ENCODE data around the gene VPS13D.
"Not testable (repeated sequence)": the region's sequence is repeated elsewhere in the genome, so short reads cannot be mapped to it uniquely, and the experiment has no call there.

VPS13D gene

DNA sequence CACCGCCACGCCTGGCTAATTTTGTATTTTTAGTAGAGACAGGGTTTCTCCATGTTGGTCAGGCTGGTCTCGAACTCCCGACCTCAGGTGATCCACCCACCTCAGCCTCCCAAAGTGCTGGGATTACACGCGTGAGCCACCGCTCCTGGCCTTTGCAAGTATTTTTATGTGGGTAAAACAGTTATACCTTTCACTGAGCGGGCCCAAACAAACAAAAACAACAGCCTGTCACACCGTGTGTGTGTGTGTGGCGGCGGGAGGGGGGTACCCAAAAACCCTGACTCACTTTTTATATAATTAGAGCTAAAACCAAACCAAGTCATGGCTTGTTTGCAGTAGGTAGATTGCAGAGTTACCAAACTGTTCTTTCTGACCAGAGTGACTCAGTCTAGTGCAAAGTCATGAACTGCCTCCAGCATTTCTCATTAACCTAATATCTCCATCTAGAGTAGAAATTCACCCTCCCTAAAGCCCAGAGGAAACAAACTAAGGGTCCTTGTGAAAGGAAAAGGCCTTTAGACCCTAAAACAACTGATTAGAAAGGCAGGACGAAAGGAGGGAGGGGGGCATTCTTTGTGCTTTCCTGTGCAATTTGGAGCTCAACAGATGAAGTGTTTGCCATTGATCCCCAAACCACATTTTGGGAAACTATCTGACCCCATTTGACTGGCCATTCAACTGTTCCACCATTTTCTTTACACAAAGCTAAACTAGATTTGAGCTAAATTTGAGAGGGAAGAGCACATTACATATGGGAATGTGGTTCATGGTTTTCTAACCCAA, 207.2 kb downstream of the VPS13D start:
- no peak for DNase-seq

DNA sequence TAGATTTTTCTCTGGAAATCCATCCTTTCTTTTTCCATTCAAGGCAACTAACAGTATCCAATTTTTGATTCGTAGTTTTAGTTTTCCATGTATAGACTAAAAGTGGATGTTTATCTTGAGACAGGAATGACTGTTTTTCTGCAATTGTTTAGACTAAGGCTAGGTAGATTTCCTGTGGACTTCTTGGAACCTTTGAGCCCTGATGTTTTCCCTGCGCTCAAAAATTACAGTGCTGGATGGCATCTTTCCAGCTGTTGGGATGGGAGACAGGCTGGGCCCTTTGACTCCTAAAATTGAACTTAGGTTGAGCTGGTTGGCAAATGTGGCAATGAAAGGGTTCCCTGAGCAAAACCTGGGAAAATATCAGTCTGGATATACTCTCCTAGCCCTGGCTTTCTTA, 207.8 kb downstream of the VPS13D start:
- no peak for DNase-seq

DNA sequence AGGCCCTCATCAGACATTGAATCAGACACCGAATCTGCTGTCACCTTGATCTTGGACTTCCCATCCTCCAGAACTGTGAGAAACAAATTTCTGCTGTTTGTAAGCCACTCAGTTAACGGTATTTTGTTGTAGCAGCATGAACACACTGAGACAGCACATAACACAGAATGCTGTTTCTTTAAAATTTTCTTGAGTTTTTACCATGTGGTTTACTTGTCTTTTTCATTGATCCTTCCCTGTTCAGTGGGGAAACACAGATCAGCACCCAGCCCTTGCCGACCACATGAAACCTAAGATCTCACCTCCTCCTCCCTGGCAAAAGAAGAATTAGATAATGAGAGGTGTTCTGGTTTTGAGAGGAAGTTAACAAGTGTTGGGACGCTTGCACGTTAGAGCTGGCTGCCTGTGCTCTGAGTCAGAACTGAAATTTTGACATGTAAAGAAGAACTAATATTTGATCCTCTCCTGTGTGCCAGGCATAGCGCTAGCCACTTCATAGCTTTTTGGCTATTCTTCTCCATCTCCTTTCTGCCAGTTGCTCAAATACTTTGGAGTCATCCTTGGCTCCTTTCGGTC, 208.6 kb downstream of the VPS13D start:
- no peak for DNase-seq

DNA sequence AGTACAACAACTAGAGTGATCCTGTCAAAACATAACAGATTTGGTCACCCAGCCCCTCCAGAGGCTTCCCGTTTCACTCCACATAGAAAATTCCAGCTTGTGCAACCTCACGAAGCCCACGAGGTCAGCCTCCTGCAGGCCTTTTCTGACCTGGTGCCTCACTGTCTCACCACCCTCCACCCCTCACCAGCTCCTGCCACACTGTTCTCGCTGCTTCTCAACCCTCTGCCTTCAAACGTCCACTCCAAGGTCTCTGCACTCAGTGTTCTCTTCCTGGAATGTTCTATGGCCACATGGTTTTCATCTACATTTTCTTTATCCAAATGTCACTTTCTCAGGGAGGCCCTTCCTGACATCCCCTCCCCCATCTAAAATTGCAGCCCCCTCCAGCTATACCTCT, 209.2 kb downstream of the VPS13D start:
- DNase-seq: no peak

DNA sequence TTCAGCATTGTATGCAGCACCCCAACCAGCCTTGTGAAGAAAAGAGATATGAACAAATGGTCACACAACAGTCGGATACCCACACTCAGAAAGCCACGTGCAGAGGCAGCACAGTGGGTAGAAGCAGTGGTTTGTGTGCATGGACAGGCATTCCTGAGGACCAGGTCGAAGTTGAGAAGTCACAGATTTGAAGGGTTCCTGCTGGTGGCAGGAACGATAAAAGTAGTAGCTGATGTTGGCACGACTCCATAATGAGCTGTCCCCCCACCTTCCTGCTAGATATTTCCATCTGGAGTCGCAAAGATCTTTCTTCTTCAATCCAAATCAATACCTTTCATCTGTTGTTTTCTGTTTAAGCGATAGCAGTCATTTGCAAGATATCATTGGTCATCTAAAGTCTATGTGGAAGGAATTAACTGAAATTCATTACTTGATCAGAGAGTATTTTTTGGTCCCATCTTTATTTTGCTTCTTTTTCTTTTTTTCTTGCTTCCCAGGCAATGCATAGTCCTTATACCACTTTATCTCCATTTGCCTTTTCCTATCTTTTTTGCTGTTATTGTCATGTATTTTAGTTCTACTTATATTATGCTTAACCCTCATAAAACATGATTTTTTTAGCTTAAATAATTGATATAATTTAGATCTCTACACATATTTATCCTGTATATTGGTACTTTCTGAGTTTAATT, 211.7 kb downstream of the VPS13D start:
- DNase-seq: no peak

DNA sequence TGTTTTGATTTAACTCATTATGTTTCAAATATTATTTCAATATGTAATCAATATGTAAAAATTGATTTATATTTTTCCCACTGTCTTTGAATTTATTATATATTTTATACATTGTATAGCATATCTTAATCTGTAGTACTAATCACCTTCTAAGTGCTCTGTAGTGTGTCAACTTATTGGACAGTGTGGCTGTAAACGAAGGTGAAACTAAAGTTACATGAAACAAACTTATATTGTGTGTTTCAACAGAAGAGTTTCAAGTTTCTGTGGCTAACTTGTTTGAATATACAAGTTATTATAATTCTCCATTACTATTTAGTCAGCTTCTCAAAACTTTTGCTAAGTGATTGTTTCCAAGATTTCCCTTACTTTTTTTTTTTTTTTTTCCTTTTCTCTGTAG, 212.4 kb downstream of the VPS13D start:
- DNase-seq: no peak

DNA sequence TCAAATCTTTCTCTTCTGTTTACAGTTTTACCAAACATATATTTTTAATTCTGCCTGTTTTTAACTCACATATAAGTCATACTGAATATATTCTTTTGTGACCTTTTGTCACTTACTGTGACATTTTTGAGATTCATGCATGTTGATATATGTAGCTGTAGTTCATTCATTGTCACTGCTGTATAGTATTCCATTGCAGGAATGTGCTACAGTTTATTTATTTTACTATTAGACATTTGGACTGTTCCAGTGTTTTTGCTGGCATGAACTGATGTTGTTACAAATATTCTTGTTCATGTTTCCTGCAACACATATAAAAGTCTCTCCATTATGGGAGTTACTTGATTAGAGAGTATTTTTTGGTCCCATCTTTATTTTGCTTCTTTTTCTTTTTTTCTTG, 213.3 kb downstream of the VPS13D start:
- no peak for DNase-seq

DNA sequence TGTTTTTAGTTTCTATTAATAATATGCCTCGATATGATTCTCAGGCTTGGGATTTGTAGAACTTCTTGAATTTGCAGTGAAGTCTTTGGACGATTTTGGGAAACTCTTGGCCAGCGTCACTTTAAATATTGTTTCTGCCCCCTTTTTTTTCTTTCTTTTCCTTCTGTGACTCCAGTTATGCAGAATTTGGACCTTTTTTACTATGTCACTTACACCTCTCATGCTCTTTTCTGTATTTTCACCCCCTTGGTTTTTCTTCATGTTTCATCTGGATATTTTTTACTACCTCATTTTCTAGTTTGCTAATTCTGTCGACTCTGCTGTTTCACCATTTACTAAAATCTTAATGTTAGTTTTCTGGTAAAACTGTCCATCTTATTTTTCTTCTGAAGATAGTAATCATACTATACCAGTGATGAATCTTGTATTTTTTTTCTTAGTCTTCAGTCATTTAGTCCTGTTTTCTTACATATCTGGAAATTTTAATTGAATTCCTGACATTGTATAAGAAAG, 214.6 kb downstream of the VPS13D start:
- DNase-seq: no peak

DNA sequence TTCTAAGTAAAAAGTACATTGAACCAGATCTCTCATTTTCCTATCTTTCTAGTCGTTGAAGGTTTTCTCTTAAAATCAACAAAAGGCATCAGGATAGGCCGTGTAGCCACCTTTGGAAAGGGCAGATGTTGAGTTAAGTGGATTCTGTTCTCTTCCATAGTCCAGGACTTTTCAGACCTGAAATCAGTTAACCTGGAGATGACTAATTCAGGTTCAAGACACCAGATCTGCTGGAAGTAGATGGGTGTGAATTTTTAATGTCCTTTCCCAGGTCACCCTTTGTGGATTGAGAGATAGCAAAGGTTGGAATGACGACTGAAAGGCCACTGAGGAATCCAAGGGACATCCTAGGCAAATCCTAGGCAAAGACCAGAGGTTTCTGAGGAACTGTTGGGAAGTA, 215.4 kb downstream of the VPS13D start:
- no peak for DNase-seq

DNA sequence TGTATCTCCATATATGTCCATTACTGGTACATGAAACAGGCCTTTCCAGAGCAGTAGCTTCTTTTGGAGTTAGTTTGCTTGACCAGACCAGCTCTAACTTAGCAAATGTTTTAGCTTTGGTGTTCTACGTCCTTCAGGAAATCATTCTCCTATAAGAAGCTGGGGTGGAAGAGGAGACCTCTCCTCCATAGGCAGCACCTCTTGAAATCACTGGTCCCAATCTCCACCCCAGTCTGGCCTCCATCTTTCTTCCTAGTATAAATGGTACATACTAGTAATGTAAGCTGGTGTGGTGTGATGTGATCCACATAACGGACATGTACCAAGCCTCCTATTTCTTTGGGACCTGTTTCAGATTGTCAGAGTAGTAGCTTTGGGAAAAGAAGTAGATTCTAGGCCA, 216.8 kb downstream of the VPS13D start:
- no peak for DNase-seq

DNA sequence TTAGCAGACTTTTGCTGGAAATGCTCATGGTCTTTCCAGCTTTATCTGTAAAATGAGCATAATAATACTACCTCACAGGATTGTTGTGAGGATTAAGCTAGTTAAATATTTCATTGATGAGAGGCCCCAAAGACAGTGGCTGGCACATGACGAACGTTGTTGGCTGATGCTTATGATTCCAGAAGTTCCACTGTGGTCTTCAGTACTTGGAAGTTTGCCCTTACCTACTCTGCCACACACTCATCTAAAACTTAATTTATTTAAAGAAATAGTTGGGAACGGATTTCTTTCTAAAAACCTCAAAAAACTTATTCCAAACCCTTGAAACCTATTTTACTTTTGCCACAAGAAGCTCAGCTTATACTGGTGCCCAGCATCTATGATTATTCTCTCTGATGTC, 217.5 kb downstream of the VPS13D start:
- DNase-seq: no peak

DNA sequence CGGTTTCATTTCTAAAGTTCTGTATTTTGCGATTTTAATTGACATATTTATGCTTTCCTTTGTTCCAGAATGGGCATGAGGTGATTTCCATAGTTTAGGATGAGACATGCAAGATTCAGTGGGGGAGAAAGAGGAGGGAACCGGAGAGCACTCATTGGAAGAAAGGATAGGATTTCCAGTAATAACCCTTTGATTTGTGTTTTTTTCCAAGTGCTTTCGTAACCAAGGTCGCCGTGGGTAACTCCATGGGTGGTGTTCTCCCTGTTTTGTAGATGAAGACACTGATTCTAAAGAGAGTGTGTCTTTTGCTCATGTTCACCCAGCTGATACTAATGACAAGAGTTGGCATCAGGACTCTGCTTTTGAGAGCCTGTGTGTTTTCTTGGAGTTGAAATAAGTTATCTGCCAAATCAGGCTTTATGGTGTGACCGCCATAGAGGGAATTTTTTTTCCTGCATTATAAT, 218.1 kb downstream of the VPS13D start:
- DNase-seq: no peak

DNA sequence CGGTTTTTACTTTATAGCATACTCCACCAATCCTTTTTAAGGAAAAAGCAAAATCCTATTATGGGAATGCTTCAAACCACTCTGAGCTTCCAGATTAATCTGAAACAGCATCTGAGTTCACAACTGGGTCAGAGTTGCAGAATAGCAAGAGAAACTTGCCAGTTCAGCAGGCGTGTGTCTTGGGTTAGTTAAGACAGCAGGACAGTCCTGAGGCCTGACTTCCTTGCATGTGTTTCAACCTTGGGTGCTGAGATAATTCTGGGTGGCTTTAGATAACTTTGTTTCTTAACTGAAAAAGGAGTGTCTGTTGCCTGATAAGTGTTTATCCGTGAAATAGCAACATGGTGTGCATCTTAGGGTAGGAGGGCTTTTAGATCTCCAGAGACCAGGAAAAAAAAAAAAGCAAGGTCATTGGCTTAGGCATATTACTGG, 218.9 kb downstream of the VPS13D start:
- no peak for DNase-seq

DNA sequence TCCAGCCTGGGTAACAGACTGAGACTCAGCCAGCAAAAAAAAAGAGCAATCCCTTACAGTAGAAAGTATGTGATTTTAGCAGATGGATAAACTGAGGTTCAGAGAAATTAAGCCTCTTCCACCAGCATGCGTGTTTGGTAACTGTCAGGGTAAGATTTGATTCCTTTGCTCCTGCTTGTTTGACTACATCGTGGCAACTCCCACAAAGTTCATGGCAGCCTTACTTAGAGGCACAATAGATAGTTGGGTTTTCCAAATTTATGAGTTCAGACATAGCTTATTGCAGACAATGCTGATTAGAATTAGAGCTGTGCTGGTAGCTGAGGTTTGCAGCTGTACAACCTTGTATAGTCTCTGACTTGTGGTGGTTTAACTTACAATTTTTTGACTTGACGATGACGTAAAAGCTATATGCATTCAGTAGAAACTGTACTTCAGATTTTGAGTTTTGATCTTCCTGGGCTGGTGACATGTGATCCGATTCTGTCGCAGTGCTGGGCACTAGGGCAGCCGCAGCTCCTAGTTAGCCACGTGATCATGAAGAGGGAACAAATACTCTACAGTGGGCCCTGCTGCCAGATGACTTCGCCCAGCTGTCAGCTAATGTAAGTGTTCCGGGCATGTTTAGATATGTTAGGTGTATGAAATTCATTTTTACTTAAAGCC, 220.4 kb downstream of the VPS13D start:
- no peak for DNase-seq

DNA sequence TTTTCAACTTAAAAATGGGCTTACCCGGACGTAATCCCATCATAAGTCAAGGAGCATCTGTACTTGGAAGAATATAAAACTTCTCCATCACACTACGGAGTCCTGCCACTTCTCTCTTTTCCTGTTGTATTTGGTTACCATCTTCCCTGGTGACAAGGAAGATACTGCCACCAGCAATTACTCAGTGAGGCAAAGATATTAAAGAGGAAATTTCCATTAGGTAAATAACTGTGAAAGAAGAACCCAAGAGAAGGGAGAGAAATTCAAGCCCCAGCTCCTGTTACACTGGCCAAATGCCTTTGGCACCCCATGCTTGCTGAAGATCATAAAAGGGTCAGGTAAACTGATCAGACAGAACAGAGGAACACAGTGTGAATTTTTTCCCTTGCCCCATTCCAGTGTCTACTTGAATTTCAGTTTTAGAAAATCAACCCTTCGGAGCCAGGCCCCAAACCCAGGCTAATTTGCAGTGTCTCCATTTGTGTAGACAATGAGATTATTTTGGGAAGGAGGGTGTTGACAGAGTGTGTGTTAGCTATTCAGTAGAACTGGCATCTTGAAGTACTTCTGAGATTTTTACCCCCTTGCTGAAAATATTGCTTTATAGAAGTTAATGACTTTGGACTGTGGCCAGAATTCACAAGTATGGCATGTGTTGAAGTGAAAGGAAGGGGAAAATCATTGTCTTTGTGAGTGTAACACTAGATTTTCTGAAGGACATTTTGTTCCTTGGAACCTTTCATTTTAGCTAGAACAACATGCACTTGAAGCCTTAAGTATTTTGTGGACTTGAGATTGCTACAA, 221.1 kb downstream of the VPS13D start:
- no peak for DNase-seq

DNA sequence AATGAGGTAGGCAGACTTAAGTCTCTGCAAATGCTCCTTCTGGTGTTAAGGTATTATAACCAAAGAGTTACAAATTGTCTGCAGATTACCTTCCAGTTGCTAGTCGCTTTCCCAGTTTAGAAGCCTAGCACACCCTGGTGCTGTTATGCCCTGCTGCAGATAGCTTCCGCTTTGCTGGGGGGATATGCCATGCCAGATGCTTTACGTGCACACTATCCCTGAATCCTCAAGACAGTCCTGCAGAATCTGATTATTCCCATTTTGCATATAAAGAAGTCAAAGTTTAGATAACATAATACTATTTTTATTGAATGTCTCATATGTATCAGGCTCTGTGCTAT, 221.7 kb downstream of the VPS13D start:
- no peak for DNase-seq

DNA sequence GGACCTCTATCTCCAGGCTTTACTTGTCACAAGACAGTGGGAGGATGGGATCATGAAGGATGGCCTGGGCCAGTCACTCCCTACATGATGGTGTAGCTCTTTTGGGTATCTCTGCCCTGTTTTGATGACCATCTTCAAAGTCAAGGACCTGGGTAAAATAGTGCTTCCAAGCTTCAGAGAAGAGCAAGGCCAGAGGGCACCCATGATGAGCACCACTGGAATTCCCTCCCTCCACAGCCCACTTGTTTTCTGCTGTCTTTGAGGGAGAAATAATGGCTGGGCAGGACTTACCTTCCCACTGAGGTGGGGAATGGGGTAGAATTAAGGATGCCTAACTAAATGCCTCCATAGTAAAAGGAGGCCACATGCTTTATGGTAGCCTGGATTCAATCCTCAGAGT, 222.4 kb downstream of the VPS13D start:
- DNase-seq: no peak

DNA sequence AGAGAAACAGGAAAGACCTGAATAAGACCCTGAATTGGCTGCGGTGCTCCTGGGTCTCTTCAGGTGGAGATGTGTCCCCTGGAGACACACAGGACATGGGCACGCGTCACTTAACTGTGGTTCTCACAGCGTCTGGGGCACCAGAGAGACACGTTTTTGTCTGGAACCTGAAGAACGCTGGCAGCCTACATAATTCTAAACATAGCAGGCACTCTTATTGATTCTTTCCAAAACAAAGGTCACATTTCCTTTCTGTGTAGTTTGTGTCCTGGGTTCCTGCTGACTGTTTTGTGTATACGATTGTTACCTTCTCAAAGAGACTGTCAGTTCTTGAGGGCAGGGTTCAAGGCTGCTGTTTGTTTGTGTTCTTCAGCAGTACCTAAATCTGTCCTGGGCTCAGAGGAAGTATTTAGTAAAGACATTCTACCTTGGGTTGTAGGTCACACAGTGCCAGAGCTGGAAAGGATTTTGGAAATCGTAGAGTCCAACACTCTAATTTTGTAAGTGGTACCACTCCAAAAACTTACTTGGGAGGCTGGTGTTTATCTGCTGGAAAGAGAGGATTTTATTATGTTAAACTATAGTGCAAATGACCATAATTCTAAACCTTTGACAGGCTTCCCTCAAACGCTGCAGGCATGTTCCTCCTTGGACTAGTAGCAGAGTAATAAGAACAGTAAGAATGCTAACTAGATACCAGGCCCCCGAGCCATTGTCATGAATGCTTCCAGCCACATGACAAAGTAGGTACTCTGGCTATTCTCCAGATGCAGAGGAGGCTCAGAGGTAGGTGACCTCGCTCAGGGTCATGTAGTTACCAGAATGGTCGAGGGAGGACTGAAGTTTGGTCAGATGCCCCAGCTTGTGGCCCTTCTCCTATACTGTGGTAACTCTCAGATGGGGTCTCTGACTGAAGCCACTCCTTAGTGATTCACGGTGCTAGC, 223.8 kb downstream of the VPS13D start:
- no peak for DNase-seq

DNA sequence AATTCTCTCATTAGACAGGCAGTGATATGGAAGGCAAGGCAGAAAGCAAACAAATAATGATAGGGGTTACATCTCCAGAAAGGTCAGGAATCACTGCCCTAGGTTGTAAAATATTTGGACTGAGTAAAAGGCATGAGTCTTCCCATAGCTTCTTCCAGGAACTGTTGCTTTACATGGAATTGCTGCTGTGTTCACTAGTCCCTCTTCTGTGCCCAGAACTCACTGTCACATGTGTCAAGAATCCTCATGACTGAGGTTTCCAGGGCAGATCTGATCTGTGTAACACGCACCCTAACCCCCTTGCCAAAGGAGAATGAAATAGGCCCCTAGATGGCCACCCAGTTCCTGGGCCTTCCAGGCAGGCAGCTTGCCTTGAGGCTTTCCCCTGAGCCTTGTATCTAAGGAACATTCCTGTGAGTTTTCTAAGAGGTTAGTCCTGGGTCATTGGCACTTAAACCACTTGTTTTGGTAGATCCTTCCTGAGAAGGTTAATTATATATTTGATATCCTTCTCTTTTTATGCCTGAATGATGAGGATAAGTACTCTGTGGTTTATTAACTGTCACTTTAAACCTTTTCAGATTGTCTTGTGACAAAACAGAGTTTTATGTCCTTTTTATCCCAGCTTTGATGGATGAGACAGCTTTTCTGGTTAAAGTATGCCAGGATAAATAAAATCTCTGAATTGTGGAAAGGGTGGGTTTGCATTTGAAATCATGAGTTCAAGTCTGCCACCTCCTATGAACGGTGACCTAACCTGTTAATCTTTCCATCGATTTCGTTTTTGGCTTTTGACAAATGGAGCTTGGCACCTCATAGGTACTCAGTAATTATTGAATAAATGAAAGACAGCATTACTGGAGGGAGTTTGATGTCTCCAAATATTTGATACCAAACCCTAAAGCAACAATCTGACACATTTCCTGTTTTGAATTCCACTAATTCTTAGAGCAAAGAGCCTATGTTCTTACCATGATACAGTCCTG, 224.9 kb downstream of the VPS13D start:
- no peak for DNase-seq

DNA sequence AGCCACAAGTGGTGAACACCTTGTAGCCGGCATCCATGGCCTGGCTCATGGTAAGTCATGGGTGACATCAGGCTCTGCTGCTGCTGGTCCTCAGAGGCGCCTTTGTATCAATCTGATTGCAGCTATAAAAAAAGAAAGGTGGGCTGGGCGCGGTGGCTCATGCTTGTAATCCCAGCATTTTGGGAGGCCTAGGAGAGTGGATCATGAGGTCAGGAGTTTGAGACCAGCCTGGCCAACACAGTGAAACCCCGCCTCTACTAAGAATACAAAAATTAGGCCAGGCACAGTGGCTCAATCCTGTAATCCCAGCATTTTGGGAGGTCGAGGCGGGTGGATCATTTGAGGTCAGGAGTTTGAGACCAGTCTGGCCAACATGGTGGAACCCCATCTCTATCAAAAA, 226.3 kb downstream of the VPS13D start:
- not testable (repeated sequence) for DNase-seq
